ENCODE measurements around the gene CCDC89.

The CCDC89 gene

DNA sequence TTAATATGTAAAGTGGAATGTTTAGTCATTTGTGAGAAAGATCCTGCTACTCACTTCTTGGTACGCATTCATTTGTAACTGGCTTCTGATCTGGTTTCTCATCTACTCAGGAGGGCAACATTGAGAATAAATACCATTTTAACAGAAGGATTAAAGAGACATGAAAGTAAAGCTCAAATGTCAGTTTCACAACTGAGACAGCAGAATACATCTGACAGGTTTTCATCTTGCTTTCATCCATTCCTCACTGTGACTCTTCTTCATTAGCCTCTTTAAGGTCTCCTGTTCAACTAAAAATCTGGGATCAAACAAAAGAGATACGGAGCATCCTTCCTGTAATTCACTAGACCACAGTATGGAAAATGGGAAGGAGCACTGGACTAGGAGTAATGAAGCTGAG, 31.4 kb upstream of the CCDC89 start:
- no peak overlapping the region for H3K27ac ChIP-seq (ENCODE audit: low read depth, low read length, severe bottlenecking)
- no peaks in the 10 kb centered on the region for H3K9me3 ChIP-seq (ENCODE audit: control insufficient read depth, low read length)
- peaks cover 21% of the 10 kb centered on the region for H3K4me1 ChIP-seq (ENCODE audit: control insufficient read depth, insufficient read depth, low read length, poor library complexity, severe bottlenecking)
- H3K36me3 ChIP-seq (ENCODE audit: control insufficient read depth, insufficient read depth, low read length) = no peaks in the 10 kb centered on the region
- no peak overlapping the region for H3K4me3 ChIP-seq (ENCODE audit: extremely low read depth, insufficient read depth, low read length, poor library complexity, severe bottlenecking)
- WGBS, 2 experiments (ENCODE audit: insufficient coverage in 2 of 2) = 100% methylated on average over 2 of the region's 2 CpGs; no CpG with 5 or more reads in 1 of the 2 experiments

DNA sequence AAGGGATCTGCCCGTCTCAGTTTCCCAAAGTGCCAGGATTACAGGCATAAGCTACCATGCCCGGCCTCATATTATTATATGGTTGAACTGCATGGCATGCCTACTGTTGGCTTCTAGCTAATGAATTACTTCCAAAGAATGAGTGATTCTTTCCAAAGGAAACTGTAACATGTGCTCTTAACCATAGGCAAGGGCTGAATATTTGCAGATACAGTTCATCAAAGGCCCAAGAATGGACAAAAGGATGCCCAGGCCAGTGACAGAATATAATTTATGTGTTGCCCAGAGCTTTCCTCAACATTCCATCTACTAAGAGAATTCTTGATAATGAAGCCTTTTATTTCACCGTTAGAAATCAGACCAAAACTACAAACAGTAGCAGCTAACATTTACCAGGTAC, 27.0 kb upstream of the CCDC89 start:
- H3K4me3 ChIP-seq (ENCODE audit: extremely low read depth, insufficient read depth, low read length, poor library complexity, severe bottlenecking) = no peak overlapping the region
- H3K36me3 ChIP-seq (ENCODE audit: control insufficient read depth, insufficient read depth, low read length) = no peaks in the 10 kb centered on the region
- no peak overlapping the region for H3K27ac ChIP-seq (ENCODE audit: low read depth, low read length, severe bottlenecking)
- H3K9me3 ChIP-seq (ENCODE audit: control insufficient read depth, low read length) = no peaks in the 10 kb centered on the region
- H3K4me1 ChIP-seq (ENCODE audit: control insufficient read depth, insufficient read depth, low read length, poor library complexity, severe bottlenecking) = peaks cover 1% of the 10 kb centered on the region
- 100% methylated on average over 2 to 3 of the region's 3 CpGs for WGBS, 2 experiments (ENCODE audit: insufficient coverage in 2 of 2)

DNA sequence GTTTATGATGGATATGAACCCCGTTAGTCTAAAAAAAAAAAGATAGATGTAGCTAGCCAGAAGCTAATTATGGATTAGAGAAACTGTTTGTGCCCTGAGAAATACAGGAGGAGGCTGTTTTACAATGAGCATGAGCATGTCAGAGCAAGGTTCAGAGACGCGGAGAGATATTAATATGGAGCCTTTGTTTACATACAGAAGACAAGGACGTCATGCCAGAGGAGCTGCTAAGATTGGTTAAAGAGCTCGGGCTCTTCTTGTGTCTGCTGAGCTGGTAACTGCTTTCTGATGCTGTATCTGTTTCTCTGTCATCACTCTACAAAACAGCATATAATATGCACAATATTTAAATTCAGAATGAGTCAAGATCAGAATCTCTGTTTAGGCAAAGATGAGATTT, 24.9 kb upstream of the CCDC89 start:
- H3K36me3 ChIP-seq (ENCODE audit: control insufficient read depth, insufficient read depth, low read length) = no peaks in the 10 kb centered on the region
- WGBS, 2 experiments (ENCODE audit: insufficient coverage in 2 of 2) = 81 to 85% methylated on average over 4 of the region's 5 CpGs
- no peaks in the 10 kb centered on the region for H3K9me3 ChIP-seq (ENCODE audit: control insufficient read depth, low read length)
- no peaks in the 10 kb centered on the region for H3K4me1 ChIP-seq (ENCODE audit: control insufficient read depth, insufficient read depth, low read length, poor library complexity, severe bottlenecking)
- H3K27ac ChIP-seq (ENCODE audit: low read depth, low read length, severe bottlenecking) = no peak overlapping the region
- H3K4me3 ChIP-seq (ENCODE audit: extremely low read depth, insufficient read depth, low read length, poor library complexity, severe bottlenecking) = no peak overlapping the region

DNA sequence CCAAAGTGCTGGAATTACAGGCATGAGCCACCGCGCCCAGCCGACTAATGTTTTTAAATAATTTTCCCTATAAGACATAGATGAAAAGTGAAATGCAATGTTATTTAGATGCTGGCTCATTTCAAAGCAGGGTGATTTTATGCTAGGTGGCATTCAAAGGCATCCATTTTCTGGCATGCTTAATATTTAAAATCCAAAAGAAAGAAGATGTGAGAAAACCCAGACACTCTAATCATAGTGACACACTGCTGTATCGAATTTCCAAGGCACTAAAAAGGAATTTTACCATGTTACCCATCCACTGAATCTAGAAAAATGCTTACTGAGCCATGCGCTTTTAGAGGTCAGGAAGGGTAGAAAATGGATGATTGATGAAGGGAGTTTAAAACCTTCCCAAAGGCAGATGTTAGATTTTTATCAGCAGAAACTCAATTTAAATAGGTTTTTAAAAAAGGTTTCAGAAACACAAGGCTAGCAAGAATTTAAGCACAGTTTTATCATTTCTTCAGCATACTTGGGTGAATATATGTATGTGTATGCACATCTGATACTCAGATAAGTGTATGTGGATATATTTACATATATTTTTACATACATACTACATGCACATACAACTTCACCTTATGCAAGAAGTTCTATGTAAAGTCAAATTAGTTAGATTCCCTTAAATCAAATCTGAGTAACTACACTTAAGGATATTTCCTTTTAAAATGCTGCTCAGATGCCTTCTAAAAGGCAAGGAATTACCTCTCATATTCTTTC, 24.1 kb upstream of the CCDC89 start:
- Histone ChIP-seq H3K36me3 (ENCODE audit: control insufficient read depth, insufficient read depth, low read length) (no peaks in the 10 kb centered on the region), H3K4me3 (ENCODE audit: extremely low read depth, insufficient read depth, low read length, poor library complexity, severe bottlenecking) (no peak overlapping the region), H3K4me1 (ENCODE audit: control insufficient read depth, insufficient read depth, low read length, poor library complexity, severe bottlenecking) (no peaks in the 10 kb centered on the region), H3K27ac (ENCODE audit: low read depth, low read length, severe bottlenecking) (no peak overlapping the region), H3K9me3 (ENCODE audit: control insufficient read depth, low read length) (no peaks in the 10 kb centered on the region)
- no CpG with 5 or more reads among the region's 5 CpGs for WGBS, 2 experiments (ENCODE audit: insufficient coverage in 2 of 2)

DNA sequence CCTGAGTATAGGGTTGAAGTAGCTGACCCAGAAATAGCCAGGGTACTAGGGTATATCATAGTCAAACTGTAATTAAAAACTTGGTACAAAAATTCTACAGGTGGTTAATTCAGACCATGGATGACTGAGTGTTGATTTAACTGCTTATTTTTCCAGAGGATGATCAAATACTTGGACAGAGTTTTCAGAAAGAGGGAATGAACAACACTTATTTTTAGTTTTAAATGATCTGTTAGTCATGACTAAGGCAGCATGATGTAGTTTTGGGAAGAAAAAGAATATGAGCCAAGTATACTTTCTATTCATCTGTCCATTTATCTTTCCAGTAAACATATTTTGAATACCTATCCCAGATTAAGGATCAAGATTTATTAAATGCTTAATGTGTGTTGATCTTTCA, 19.8 kb upstream of the CCDC89 start:
- Histone ChIP-seq H3K27ac (ENCODE audit: low read depth, low read length, severe bottlenecking) (no peak overlapping the region), H3K4me3 (ENCODE audit: extremely low read depth, insufficient read depth, low read length, poor library complexity, severe bottlenecking) (no peak overlapping the region), H3K9me3 (ENCODE audit: control insufficient read depth, low read length) (no peaks in the 10 kb centered on the region), H3K36me3 (ENCODE audit: control insufficient read depth, insufficient read depth, low read length) (no peaks in the 10 kb centered on the region), H3K4me1 (ENCODE audit: control insufficient read depth, insufficient read depth, low read length, poor library complexity, severe bottlenecking) (no peaks in the 10 kb centered on the region)

DNA sequence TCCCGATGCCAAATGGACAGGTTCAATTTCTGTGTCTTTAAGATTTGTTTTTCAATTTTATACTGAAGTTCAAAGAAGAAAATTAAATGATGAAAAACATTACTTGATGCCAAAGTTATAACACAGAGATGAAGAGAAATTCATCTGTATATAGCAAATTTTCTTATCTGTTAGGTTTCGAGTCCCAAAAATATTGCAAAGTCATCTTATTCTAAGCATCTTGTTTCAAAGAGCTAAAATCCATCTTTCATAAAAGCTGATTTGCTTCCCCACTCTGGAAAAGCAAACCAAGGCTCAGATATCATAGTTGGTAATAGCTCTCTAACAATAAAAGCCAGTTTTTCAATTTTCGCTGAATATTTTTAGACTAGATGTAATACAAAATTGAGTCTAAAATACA, 19.0 kb upstream of the CCDC89 start:
- no peaks in the 10 kb centered on the region for H3K36me3 ChIP-seq (ENCODE audit: control insufficient read depth, insufficient read depth, low read length)
- H3K27ac ChIP-seq (ENCODE audit: low read depth, low read length, severe bottlenecking) = no peak overlapping the region
- no peak overlapping the region for H3K4me3 ChIP-seq (ENCODE audit: extremely low read depth, insufficient read depth, low read length, poor library complexity, severe bottlenecking)
- H3K9me3 ChIP-seq (ENCODE audit: control insufficient read depth, low read length) = no peaks in the 10 kb centered on the region
- no peaks in the 10 kb centered on the region for H3K4me1 ChIP-seq (ENCODE audit: control insufficient read depth, insufficient read depth, low read length, poor library complexity, severe bottlenecking)
- WGBS, 2 experiments (ENCODE audit: insufficient coverage in 2 of 2) = no CpG with 5 or more reads among the region's 3 CpGs

DNA sequence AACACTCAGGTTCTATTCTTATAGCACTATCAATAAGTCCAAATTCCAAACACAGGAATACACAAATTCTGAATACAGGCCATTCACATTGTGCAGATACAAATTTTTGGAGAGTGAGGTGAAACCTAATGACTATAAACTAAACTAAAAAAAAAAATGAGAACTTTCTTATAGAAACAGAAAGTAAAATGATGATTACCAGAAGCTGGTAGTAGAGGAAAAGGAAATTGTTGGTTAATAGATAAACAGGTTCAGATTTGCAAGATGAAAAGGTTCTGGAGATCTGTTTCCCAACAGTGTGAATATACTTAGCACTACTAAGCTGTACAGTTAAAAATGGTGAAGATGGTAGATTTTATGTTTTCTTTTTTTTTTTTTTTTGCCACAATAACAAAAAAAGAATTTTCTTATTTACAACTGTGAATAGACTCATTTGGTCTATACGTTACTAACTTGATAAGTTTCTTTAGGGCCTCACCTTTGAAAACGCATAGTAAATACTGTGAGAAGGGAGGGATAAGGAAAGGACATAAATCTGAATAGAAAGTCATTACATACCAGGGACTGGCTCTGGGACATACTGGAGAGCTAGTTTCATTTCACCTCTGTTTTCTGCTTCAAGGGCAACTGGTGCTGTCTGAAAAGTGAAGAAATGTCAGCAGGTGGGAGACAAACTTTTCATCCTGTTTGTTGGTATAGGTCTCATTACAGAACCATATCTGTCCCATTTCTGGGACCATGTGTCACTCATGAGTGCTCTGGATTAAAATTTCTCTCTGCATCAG, 14.2 kb upstream of the CCDC89 start:
- 100% methylated on average over 1 of the region's 2 CpGs; no CpG with 5 or more reads in 1 of the 2 experiments for WGBS, 2 experiments (ENCODE audit: insufficient coverage in 2 of 2)
- no peaks in the 10 kb centered on the region for H3K4me1 ChIP-seq (ENCODE audit: control insufficient read depth, insufficient read depth, low read length, poor library complexity, severe bottlenecking)
- H3K9me3 ChIP-seq (ENCODE audit: control insufficient read depth, low read length) = no peaks in the 10 kb centered on the region
- no peak overlapping the region for H3K27ac ChIP-seq (ENCODE audit: low read depth, low read length, severe bottlenecking)
- no peaks in the 10 kb centered on the region for H3K36me3 ChIP-seq (ENCODE audit: control insufficient read depth, insufficient read depth, low read length)
- no peak overlapping the region for H3K4me3 ChIP-seq (ENCODE audit: extremely low read depth, insufficient read depth, low read length, poor library complexity, severe bottlenecking)

DNA sequence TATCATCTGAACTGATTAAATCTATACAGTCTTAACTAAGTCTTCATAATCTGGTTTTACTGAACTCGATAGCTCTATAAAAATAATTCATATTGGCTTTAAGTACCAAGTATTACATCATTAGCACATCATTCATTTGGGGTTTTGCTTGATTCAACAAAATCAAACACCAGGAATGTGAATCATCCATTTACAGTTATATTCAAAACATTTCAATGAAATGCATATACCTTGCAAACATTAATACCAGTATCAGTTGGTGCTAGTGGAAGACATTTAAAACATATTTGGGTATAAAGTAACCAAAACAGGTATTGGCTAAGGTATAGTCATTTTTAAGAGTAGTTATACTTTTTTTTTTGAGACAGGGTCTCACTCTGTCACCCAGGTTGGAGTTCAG, 12.2 kb upstream of the CCDC89 start:
- Histone ChIP-seq H3K4me3 (ENCODE audit: extremely low read depth, insufficient read depth, low read length, poor library complexity, severe bottlenecking) (no peak overlapping the region), H3K9me3 (ENCODE audit: control insufficient read depth, low read length) (no peaks in the 10 kb centered on the region), H3K36me3 (ENCODE audit: control insufficient read depth, insufficient read depth, low read length) (no peaks in the 10 kb centered on the region), H3K4me1 (ENCODE audit: control insufficient read depth, insufficient read depth, low read length, poor library complexity, severe bottlenecking) (no peaks in the 10 kb centered on the region), H3K27ac (ENCODE audit: low read depth, low read length, severe bottlenecking) (no peak overlapping the region)
- 100% methylated on average over 1 of the region's 1 CpG; no CpG with 5 or more reads in 1 of the 2 experiments for WGBS, 2 experiments (ENCODE audit: insufficient coverage in 2 of 2)

DNA sequence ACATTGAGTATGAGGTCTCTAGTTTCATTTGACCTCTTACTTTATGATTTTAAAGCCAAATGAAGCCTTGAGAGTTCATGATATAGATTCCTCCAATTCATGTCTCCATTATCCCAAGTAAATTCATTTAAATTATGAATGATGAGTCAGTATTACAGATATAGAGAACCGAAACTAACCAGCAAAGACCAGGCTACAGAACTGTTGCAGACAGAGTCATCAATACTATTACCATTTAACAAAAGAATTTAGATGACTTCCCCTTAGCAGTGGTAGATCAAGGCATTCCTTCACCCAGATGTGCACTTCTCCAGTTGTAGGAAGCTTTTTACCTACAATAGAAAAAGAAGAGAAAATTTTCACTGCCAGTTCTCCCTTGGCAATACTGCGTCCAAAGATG, 11.8 kb upstream of the CCDC89 start:
- Histone ChIP-seq H3K36me3 (ENCODE audit: control insufficient read depth, insufficient read depth, low read length) (no peaks in the 10 kb centered on the region), H3K9me3 (ENCODE audit: control insufficient read depth, low read length) (no peaks in the 10 kb centered on the region), H3K27ac (ENCODE audit: low read depth, low read length, severe bottlenecking) (no peak overlapping the region), H3K4me3 (ENCODE audit: extremely low read depth, insufficient read depth, low read length, poor library complexity, severe bottlenecking) (no peak overlapping the region), H3K4me1 (ENCODE audit: control insufficient read depth, insufficient read depth, low read length, poor library complexity, severe bottlenecking) (no peaks in the 10 kb centered on the region)
- WGBS, 2 experiments (ENCODE audit: insufficient coverage in 2 of 2) = no CpG with 5 or more reads among the region's 2 CpGs

DNA sequence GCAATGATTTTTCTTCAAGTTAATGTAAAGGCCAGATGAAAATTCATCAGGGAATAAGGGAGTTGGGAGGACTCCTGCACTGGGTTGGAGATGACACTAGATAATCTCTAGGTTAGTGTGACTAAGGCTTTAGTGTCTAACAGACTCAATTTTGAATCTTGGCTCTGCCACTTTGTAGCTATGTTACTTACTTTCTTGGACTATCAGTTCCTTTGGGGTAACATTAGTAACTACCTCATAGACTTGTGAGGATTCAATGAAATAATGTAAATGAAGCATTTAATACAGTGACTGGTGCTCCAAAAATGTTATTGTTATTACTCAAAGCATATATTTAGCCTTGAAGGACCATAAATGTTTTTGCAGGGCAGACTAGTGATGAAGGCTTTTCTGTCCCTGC, 9.6 kb upstream of the CCDC89 start:
- Histone ChIP-seq H3K4me3 (ENCODE audit: extremely low read depth, insufficient read depth, low read length, poor library complexity, severe bottlenecking) (no peak overlapping the region), H3K4me1 (ENCODE audit: control insufficient read depth, insufficient read depth, low read length, poor library complexity, severe bottlenecking) (no peaks in the 10 kb centered on the region), H3K36me3 (ENCODE audit: control insufficient read depth, insufficient read depth, low read length) (no peaks in the 10 kb centered on the region), H3K27ac (ENCODE audit: low read depth, low read length, severe bottlenecking) (no peak overlapping the region), H3K9me3 (ENCODE audit: control insufficient read depth, low read length) (no peaks in the 10 kb centered on the region)

DNA sequence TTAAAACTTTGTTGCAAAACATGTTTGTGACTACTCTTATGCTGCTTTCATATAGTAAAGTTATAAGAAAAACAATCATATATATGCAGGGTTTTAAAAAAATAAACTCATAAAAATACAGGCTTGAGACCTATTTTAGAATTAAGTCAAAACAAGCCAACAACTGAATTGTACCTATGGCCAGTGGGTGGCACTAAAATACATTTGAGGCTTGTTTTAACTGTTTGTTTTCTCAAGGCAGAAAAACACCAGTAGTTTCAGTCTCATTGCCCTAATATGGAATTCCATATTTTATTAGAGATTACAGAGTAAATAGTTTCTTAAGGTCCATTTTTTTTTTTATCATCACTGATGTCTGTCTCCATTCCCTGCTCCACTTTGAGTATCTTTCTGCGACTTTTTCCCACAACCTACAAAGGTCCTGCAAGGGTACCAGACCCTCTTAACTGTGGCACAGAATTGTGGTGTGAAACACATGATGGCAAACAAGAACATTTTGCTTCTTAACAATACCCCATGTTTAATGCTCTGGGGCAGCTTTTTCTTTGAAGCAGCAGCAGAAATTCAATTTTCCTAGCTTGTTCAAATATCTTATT, 8.5 kb upstream of the CCDC89 start:
- Histone ChIP-seq H3K36me3 (ENCODE audit: control insufficient read depth, insufficient read depth, low read length) (no peaks in the 10 kb centered on the region), H3K27ac (ENCODE audit: low read depth, low read length, severe bottlenecking) (no peak overlapping the region), H3K4me3 (ENCODE audit: extremely low read depth, insufficient read depth, low read length, poor library complexity, severe bottlenecking) (no peak overlapping the region), H3K9me3 (ENCODE audit: control insufficient read depth, low read length) (no peaks in the 10 kb centered on the region), H3K4me1 (ENCODE audit: control insufficient read depth, insufficient read depth, low read length, poor library complexity, severe bottlenecking) (no peaks in the 10 kb centered on the region)
- WGBS, 2 experiments (ENCODE audit: insufficient coverage in 2 of 2) = 100% methylated on average over 1 of the region's 1 CpG; no CpG with 5 or more reads in 1 of the 2 experiments

Data from mesodermal cell (in vitro differentiated cells).